ENCODE results near the gene CD69. TPM values are rescaled to one million over a fixed set of nuclear protein-coding genes. Genes with fewer than 3 reads are reported as not detected.

Gene CD69
- total RNA-seq, 2 experiments from 2014 or later = 71.6 to 82.4 TPM

DNA sequence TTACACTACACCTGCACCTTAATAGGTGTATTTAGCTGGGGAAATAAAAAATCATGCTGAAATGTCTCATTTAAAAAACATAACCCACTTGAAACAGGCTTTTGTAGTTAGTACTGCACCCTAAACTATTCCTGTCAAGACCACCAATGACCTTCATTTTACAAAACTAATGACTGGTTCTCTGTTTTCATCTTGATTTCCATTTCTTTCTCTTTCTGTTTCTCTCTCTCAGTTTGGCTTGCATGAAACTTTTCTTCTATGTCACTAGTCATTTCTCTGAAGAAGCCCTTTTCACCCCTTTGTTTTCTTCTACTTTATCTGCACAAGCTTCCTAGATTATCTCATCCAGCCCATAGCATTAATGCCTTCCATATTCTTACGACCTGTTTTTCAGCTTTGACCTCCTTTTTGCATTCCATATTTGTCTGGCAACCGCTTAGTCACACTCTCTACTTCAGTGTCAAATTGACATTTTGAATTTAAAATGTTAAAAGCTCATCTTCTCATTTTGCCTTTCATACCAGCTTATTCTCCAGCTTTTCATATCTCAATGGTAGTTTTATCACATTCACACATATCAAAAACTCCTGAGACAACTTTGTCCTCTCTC, 33.9 kb upstream of the CD69 start:
- no peak for DNase-seq
- peaks cover 10% of the 10 kb centered on the region for H3K9me3 Mint-ChIP-seq
- ChIA-PET CTCF (interaction anchor here (1.1 to 8.3 kb wide), 3 partner anchors 26 to 45 kb away, joined by 3 to 120 read pairs (median 55); no protein-coding TSS in a partner anchor), POLR2A (interaction anchor here (4.8 kb wide), 1 partner anchor 37 kb away, joined by 125 read pairs; the partner anchor contains the start of gene CD69)
- peaks cover 4% of the 10 kb centered on the region for H3K36me3 Mint-ChIP-seq (ENCODE audit: low read depth)
- H3K4me1 Mint-ChIP-seq = peaks cover 59% of the 10 kb centered on the region
- H3K27me3 Mint-ChIP-seq = no peaks in the 10 kb centered on the region
- peak overlapping the region; percentile 65 for H3K4me3 Mint-ChIP-seq
- peak overlapping the region; percentile 88 for H3K27ac Mint-ChIP-seq

GRCh38 chr12:9793779-9794395, 33.2 kb upstream of the CD69 start:
- Mint-ChIP-seq H3K4me3 (peak overlapping the region; percentile 65), H3K27me3 (no peaks in the 10 kb centered on the region), H3K27ac (peak overlapping the region; percentile 88), H3K4me1 (peaks cover 59% of the 10 kb centered on the region), H3K9me3 (peaks cover 10% of the 10 kb centered on the region), H3K36me3 (ENCODE audit: low read depth) (peaks cover 4% of the 10 kb centered on the region)
- DNase-seq = no peak
- CTCF ChIA-PET = interaction anchor here (6.0 to 8.3 kb wide), 2 partner anchors 38 to 45 kb away, joined by 55 to 120 read pairs; no protein-coding TSS in a partner anchor
- POLR2A ChIA-PET = interaction anchor here (4.8 kb wide), 1 partner anchor 36 kb away, joined by 125 read pairs; the partner anchor contains the start of gene CD69

DNA sequence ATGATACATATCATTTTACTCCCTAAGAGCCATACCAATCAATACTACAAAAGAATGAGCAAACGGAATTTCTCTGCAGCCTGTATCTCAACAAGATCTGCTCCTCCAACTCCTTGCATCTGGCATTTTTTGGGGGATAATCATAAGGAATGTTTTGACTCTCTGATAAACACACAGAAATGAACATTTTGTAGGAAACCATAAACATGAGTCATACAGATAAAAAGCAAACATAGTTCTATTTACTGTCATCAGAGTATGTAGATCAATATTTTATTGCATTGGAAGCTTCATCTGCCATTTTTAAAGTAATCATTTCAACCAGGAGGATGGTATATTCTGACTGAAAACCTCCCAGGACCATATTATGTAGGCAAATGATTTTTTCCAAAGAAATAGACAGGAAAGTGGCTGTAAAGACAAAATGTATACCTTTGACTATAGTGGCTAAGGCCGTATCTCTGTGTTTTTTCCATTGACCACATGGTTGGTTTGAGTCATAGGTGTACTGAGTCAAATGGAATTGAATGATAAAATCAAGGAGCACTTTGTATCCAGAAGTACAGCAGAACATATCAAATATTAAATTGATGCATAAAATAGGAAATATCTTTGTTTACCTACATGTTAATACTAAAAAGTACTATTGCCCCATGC, 32.4 kb upstream of the CD69 start:
- peaks cover 58% of the 10 kb centered on the region for H3K4me1 Mint-ChIP-seq
- ChIA-PET POLR2A (no interaction called here), CTCF (interaction anchor here (1.3 to 1.5 kb wide), 2 partner anchors 15 to 42 kb away, joined by 3 read pairs; no protein-coding TSS in a partner anchor)
- H3K36me3 Mint-ChIP-seq (ENCODE audit: low read depth) = peaks cover 4% of the 10 kb centered on the region
- peaks cover 10% of the 10 kb centered on the region for H3K9me3 Mint-ChIP-seq
- H3K27ac Mint-ChIP-seq = peak overlapping the region; percentile 88
- no peaks in the 10 kb centered on the region for H3K27me3 Mint-ChIP-seq
- H3K4me3 Mint-ChIP-seq = peak overlapping the region; percentile 65
- DNase-seq = no peak

- Mint-ChIP-seq H3K27ac (no peak overlapping the region), H3K36me3 (ENCODE audit: low read depth) (peaks cover 7% of the 10 kb centered on the region), H3K9me3 (peaks cover 10% of the 10 kb centered on the region), H3K4me1 (peaks cover 62% of the 10 kb centered on the region), H3K27me3 (no peaks in the 10 kb centered on the region), H3K4me3 (no peak overlapping the region)
- DNase-seq = no peak
- ChIA-PET CTCF (interaction anchor here (1.3 to 1.5 kb wide), 2 partner anchors 14 to 41 kb away, joined by 3 read pairs; no protein-coding TSS in a partner anchor), POLR2A (no interaction called here)
Observed at GRCh38 chr12:9792185-9792900, 31.6 kb upstream of the CD69 start.

- DNase-seq = no peak
- Mint-ChIP-seq H3K27me3 (no peaks in the 10 kb centered on the region), H3K27ac (no peak overlapping the region), H3K4me1 (peaks cover 33% of the 10 kb centered on the region), H3K4me3 (no peak overlapping the region), H3K36me3 (ENCODE audit: low read depth) (peaks cover 11% of the 10 kb centered on the region), H3K9me3 (peaks cover 10% of the 10 kb centered on the region)
- CTCF ChIA-PET = no interaction called here
- POLR2A ChIA-PET = no interaction called here
Observed at GRCh38 chr12:9786726-9787717, 26.3 kb upstream of the CD69 start.

DNA sequence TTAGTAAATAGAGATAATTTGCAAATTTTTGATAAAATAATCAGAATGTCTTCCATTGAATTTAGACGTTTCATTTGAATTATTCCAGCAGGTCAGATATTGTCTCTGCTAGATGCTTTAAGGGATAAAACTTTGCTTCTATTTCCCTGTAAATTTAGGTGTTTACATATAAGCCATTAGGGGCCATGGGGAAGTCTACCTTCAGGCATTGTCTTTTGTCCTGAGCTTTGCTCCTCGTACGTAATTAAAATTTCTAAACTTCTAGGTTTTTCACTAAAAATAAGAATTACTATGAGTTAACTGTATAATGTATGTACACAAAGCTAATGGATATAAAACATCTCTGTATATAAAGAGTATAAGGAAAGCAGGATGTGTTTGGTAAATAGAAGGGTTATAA, 24.1 kb upstream of the CD69 start:
- H3K27ac Mint-ChIP-seq = no peak overlapping the region
- ChIA-PET POLR2A (no interaction called here), CTCF (interaction anchor here (1.2 to 2.2 kb wide), 4 partner anchors 12 to 34 kb away, joined by 3 to 9 read pairs (median 4); no protein-coding TSS in a partner anchor)
- peaks cover 9% of the 10 kb centered on the region for H3K9me3 Mint-ChIP-seq
- peaks cover 14% of the 10 kb centered on the region for H3K36me3 Mint-ChIP-seq (ENCODE audit: low read depth)
- H3K4me3 Mint-ChIP-seq = no peak overlapping the region
- peaks cover 38% of the 10 kb centered on the region for H3K4me1 Mint-ChIP-seq
- no peaks in the 10 kb centered on the region for H3K27me3 Mint-ChIP-seq
- DNase-seq = no peak

DNA sequence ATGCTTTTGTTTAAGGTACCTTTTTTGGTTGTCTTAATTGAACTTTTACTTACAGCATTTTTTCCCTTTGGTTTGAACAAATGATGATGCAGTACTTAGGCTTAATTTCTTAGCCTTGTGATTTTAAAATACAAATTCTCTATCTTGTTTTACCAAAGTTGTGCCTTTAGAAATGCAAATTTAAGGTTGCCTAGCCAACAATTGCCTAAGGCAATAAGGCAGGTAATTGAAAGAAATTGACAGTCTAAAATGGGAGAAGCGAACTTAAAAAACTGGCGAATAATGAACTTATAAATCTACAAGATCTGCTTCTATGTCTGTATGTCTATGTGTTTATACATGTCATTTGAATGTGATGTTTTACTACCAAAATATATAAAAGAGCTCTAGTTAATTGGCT, 23.6 kb upstream of the CD69 start:
- no peak for DNase-seq
- CTCF ChIA-PET = interaction anchor here (1.2 to 2.2 kb wide), 3 partner anchors 13 to 33 kb away, joined by 3 to 9 read pairs (median 4); no protein-coding TSS in a partner anchor
- no peaks in the 10 kb centered on the region for H3K27me3 Mint-ChIP-seq
- H3K9me3 Mint-ChIP-seq = peaks cover 12% of the 10 kb centered on the region
- H3K4me1 Mint-ChIP-seq = peaks cover 43% of the 10 kb centered on the region
- H3K4me3 Mint-ChIP-seq = no peak overlapping the region
- peaks cover 17% of the 10 kb centered on the region for H3K36me3 Mint-ChIP-seq (ENCODE audit: low read depth)
- H3K27ac Mint-ChIP-seq = no peak overlapping the region
- POLR2A ChIA-PET = no interaction called here

- DNase-seq = no peak
- H3K36me3 Mint-ChIP-seq (ENCODE audit: low read depth) = peaks cover 27% of the 10 kb centered on the region
- POLR2A ChIA-PET = no interaction called here
- H3K4me1 Mint-ChIP-seq = peaks cover 50% of the 10 kb centered on the region
- no peak overlapping the region for H3K27ac Mint-ChIP-seq
- CTCF ChIA-PET = interaction anchor here (0.8 to 2.2 kb wide), 3 partner anchors 20 to 40 kb away, joined by 3 to 9 read pairs (median 3); no protein-coding TSS in a partner anchor
- H3K4me3 Mint-ChIP-seq = no peak overlapping the region
- no peaks in the 10 kb centered on the region for H3K27me3 Mint-ChIP-seq
- H3K9me3 Mint-ChIP-seq = peaks cover 15% of the 10 kb centered on the region
Observed at GRCh38 chr12:9782547-9783382, 22.1 kb upstream of the CD69 start.

- ChIA-PET POLR2A (no interaction called here), CTCF (interaction anchor here (1.1 to 2.4 kb wide), 3 partner anchors 13 to 38 kb away, joined by 4 to 7 read pairs (median 6); no protein-coding TSS in a partner anchor)
- Mint-ChIP-seq H3K27me3 (no peaks in the 10 kb centered on the region), H3K4me1 (peaks cover 50% of the 10 kb centered on the region), H3K36me3 (ENCODE audit: low read depth) (peaks cover 34% of the 10 kb centered on the region), H3K4me3 (no peak overlapping the region), H3K9me3 (peaks cover 15% of the 10 kb centered on the region), H3K27ac (no peak overlapping the region)
- no peak for DNase-seq
Observed at GRCh38 chr12:9781360-9781759, 20.7 kb upstream of the CD69 start.

DNA sequence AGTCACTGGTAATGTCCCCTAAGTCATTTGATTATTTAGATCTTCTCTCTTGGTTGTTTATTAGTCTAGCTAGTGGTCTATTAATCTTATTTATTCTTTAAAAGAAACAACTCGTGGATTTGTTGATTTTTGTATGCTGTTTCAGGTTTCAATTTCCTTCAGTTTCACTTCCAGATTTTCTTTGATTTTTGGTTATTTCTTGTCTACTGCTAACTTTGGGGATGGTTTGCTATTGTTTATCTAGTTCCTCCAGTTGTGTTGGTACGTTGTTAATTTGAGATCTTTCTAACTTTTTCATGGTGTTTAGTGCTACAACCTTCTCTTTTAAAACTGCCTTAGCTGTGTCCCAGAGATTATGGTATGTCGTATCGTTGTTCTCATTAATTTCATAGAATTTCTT, 18.5 kb upstream of the CD69 start:
- Mint-ChIP-seq H3K27ac (no peak overlapping the region), H3K27me3 (no peaks in the 10 kb centered on the region), H3K4me3 (no peak overlapping the region), H3K36me3 (ENCODE audit: low read depth) (peaks cover 38% of the 10 kb centered on the region), H3K4me1 (peaks cover 65% of the 10 kb centered on the region), H3K9me3 (peaks cover 15% of the 10 kb centered on the region)
- CTCF ChIA-PET = interaction anchor here (1.1 to 1.4 kb wide), 2 partner anchors 9 to 20 kb away, joined by 3 read pairs; no protein-coding TSS in a partner anchor
- no peak for DNase-seq
- POLR2A ChIA-PET = no interaction called here

- Mint-ChIP-seq H3K4me3 (no peak overlapping the region), H3K36me3 (ENCODE audit: low read depth) (peaks cover 38% of the 10 kb centered on the region), H3K27me3 (no peaks in the 10 kb centered on the region), H3K4me1 (peaks cover 85% of the 10 kb centered on the region), H3K27ac (no peak overlapping the region), H3K9me3 (peaks cover 22% of the 10 kb centered on the region)
- DNase-seq = no peak
- CTCF ChIA-PET = interaction anchor here (0.9 to 2.4 kb wide), 4 partner anchors 18 to 26 kb away, joined by 3 to 7 read pairs (median 5); no protein-coding TSS in a partner anchor
- POLR2A ChIA-PET = no interaction called here
Observed at GRCh38 chr12:9776781-9777180, 16.1 kb upstream of the CD69 start.

Data from activated CD4-positive, alpha-beta T cell treated with anti-CD3 and anti-CD28 coated beads, Interleukin-2, amount 10 ng/mL, durations not matched to agents 7 days and 5 days (primary cell).